ENCODE measurements around the gene IL1RAPL2.

DNA sequence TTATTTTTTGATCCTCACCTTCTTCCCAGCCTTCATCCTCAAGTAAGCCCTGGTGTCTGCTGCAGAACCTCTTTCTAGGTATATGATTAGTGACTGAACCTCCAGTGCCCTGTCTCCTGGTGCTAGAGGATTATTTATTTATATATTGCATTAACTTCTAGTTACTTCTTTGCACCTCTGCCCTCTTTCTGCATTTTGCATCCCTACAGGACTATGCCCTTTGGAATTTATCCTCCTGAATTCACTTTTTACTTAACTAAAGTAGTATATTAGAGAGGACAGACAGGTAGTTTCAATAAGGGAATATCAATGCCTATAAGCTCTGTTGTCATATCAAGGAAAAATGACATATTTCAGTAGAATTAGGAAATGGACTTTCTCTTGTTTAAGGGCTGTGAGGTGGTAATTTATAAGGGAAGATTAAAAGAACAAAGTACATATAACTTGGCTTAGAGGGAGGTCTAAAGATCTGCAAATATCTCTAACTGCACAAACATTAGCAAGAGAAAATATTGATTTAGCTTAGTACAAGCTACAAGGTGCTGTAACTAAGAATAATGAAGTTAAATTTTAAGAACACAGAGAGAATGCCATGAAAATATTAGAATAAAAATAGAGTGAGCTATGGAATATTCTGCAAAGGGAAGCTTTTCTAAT is 472.8 kb downstream of the IL1RAPL2 start:
- TF ChIP-seq CTCF (IDR thresholded peaks at IDR 0.05; ENCODE audit: low read depth, low read length, poor library complexity, severe bottlenecking), result no peak
- TF ChIP-seq EZH2phosphoT487 (IDR thresholded peaks at IDR 0.05; ENCODE audit: borderline replicate concordance, low read length), result no peak

Data from DOHH2 (cell line).